ENCODE measurements around the gene BNC2.

DNA sequence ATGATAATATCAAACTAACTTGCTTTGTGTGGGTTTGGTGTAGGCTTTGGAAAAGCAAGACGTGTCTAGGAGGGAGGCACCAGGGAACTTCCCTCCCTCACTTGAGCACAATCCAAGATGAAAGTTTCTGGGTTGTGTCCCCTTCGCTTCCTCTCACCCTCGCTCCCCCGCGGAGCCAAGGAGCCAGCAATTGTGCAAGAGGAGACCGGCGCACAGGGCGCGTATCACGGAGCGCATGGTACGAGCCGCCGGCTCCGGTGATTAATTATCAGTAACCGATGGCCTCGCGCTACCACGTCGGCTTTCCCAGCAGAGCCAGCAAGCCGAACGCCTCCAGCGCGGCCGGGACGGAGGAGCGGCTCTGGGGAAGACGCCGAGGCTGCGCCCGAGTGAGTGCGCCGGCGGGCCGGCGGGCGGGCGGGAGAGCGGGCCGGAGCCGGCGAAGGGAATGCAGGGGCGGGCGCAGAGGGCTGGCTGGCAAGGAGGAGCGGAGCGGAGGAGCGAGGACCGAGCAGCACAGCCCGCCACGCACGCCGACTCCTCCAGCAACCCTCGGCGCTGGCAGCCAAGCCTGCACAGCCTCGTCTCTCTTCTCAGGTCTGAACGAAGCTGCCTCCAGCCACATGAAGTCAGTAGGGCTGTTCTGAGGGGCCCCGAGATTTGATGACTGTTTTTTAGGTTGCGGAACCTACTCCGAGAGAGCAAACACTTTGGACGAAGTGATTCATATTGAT lies 143.6 kb downstream of the BNC2 start:
- TF ChIP-seq, protein P1, sequence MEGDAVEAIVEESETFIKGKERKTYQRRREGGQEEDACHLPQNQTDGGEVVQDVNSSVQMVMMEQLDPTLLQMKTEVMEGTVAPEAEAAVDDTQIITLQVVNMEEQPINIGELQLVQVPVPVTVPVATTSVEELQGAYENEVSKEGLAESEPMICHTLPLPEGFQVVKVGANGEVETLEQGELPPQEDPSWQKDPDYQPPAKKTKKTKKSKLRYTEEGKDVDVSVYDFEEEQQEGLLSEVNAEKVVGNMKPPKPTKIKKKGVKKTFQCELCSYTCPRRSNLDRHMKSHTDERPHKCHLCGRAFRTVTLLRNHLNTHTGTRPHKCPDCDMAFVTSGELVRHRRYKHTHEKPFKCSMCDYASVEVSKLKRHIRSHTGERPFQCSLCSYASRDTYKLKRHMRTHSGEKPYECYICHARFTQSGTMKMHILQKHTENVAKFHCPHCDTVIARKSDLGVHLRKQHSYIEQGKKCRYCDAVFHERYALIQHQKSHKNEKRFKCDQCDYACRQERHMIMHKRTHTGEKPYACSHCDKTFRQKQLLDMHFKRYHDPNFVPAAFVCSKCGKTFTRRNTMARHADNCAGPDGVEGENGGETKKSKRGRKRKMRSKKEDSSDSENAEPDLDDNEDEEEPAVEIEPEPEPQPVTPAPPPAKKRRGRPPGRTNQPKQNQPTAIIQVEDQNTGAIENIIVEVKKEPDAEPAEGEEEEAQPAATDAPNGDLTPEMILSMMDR (conservative IDR thresholded peaks at IDR 0.05 in 1 of 2, IDR thresholded peaks at IDR 0.05 in 1 of 2; ENCODE audit: low read depth in 1 of 2, low read length in 2 of 2), result no peak
- TF ChIP-seq EZH2 (IDR thresholded peaks at IDR 0.05; ENCODE audit: low read length, missing control alignments), result no peak

All from fibroblast of lung (primary cell).